AG09309 (cell line): ENCODE data around the gene TMEM131L.

ENCODE experiments used
- DNase-seq: peaks from one replicate; pipeline ENCODE4 v3.0.0-alpha.2; 2010; ENCODE audit warnings: low read depth
- H3K4me3 ChIP-seq: 2 replicates; pipeline ENCODE4 v1.5.1; 2011; ENCODE audit warnings: mild to moderate bottlenecking, low read depth, low read length, moderate library complexity; ENCODE audit not compliant: control insufficient read depth
- CTCF ChIP-seq: IDR thresholded peaks from 2 replicates; pipeline ENCODE4 v1.5.1; 2011; ENCODE audit warnings: mild to moderate bottlenecking, low read depth, low read length, inconsistent platforms; ENCODE audit not compliant: insufficient read depth, control insufficient read depth; ENCODE audit errors: missing control alignments

Gene TMEM131L

GRCh38 chr4:153495480-153496193, 29.5 kb downstream of the TMEM131L start:
- no peak overlapping the region for H3K4me3 ChIP-seq
- no peak for TF ChIP-seq CTCF
- no peak for DNase-seq

- no peak for DNase-seq
- no peak overlapping the region for H3K4me3 ChIP-seq
Measured at GRCh38 chr4:153497091-153497531, 31.0 kb downstream of the TMEM131L start.

GRCh38 chr4:153497988-153498967, 32.1 kb downstream of the TMEM131L start:
- no peak for TF ChIP-seq CTCF
- DNase-seq: peak; percentile 42
- H3K4me3 ChIP-seq: no peak overlapping the region; the same call in 1 of the 2 replicates

More at GRCh38 chr4:153497091-153497531, 31.0 kb downstream of the TMEM131L start:
- no peak for TF ChIP-seq CTCF

- H3K4me3 ChIP-seq: no peak overlapping the region
- DNase-seq: no peak
Measured at GRCh38 chr4:153499005-153499404, 32.8 kb downstream of the TMEM131L start.

GRCh38 chr4:153501578-153501977, 35.4 kb downstream of the TMEM131L start:
- no peak for TF ChIP-seq CTCF
- DNase-seq: no peak

More at GRCh38 chr4:153499005-153499404, 32.8 kb downstream of the TMEM131L start:
- TF ChIP-seq CTCF: no peak

GRCh38 chr4:153502584-153502983, 36.4 kb downstream of the TMEM131L start:
- H3K4me3 ChIP-seq: no peak overlapping the region
- TF ChIP-seq CTCF: no peak
- DNase-seq: no peak

More at GRCh38 chr4:153501578-153501977, 35.4 kb downstream of the TMEM131L start:
- H3K4me3 ChIP-seq: no peak overlapping the region
